ENCODE results near the gene SYCE1. TPM values are rescaled to one million over a fixed set of nuclear protein-coding genes. Genes with fewer than 3 reads are reported as not detected.
"Not testable (repeated sequence)": the region's sequence is repeated elsewhere in the genome, so short reads cannot be mapped to it uniquely, and the experiment has no call there.

The SYCE1 gene
- total RNA-seq, 1 donor from 2014 or later: 2.6 TPM

DNA sequence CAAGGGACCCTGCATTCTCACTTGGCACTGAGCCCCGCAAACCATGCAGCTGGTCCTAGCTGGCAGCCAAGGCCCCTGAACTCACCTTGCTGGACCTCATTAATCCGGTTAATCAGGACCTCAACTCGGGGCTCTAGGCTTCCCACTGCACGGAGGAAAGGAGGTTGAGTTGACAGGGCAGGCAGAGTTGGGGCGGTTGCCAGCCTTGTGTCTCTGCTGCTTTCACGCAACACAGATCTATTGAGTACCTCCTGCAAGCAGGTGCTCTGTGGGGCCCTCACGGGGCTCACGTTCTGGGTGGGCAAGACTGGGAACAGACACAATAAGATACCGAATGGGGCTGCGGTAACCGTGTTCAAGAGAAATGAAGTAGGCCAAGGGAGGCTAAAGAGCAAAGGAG, 6.2 kb downstream of the SYCE1 start:
- no peak for DNase-seq (ENCODE audit: low spot score)

DNA sequence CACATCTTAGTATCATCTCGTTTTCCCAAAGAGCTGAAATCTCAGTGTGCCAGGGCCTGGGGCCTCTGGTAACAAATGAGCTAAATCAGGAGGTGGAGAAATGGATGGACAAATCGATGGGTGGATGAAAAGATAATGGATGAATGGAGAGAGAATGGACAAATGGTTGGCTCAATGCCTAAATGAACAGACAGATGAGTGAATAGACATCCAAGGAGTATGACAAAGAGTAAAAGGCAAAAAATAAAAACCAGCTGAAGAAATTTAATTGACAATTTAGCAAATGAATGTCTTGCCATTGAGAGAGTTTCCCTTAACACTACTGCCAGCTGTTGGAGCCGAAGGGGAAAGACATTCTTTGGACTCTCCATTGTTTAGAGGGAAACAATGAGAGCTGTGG, 8.0 kb downstream of the SYCE1 start:
- no peak for DNase-seq (ENCODE audit: low spot score)

DNA sequence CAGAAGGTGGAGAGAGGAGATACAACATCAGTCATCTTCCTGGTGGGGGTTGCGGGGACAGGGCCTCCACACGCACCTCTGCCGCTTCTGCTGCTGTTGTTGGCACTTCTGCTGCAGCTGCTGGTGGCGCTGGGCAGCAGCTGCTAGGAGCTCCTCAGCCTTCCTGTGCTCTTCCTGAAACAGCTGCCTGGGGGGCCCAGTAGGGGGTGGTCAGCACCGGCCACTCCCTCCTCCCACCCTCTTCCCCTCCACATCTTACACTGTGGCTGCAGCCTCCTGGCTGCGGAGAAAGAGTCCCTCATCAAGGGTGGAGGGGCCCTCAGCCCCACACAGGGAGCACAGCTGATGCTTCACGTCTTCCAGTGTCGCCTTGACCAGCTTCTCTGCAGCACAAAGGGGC, 9.9 kb downstream of the SYCE1 start:
- no peak for DNase-seq (ENCODE audit: low spot score)

DNA sequence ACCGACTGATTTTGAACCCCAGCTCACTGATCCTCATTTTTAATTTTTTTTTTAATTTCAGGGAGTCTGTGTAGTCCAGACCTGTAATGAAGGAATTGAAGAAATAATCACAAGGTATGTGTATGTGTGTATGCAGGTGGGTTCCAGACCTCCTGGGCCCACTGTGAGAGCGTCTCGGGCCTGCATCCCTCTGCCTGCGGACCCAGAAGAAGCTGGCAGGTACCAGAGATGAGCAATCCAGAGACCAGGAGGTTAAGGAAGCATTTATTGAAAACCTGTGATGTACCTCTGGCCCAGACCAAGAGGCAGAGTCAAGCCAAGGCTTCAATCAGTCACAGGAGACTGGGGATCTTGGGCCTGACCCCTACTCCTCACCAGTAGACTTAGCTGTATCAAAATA, 10.8 kb downstream of the SYCE1 start:
- no peak for DNase-seq (ENCODE audit: low spot score)

DNA sequence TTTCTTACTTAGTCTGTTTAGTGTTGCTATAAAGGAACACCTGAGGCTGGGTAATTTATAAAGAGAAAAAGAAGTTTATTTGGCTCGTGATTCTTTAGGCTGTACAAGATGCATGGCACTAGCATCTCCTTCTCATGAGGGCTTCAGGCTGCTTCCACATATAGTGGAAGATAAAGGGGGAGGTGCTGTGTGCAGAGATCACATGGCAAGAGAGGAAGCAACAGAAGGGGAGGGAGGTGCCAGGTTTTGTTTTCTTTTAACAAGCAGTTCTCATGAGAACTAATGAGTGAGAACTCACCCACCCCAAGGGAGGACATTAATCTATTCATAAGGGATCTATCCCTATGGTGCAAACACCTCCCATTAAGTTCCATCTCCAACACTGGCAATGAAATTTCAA, 20.9 kb downstream of the SYCE1 start:
- no peak for DNase-seq (ENCODE audit: low spot score)

DNA sequence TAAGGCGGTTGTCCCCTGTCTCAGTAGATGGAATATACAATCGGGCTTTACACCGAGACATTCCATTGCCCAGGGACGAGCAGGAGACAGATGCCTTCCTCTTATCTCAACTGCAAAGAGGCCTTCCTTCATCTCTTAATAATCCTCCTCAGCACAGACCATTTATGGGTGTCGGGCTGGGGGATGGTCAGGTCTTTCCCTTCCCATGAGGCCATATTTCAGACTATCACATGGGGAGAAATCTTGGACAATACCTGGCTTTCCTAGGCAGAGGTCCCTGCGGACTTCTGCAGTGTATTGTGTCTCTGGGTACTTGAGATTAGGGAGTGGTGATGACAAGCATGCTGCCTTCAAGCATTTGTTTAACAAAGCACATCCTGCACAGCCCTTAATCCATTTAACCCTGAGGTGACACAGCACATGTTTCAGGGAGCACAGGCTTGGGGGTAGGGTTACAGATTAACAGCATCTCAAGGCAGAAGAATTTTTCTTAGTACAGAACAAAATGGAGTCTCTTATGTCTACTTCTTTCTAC, 23.9 kb downstream of the SYCE1 start:
- DNase-seq (ENCODE audit: low spot score): not testable (repeated sequence)

DNA sequence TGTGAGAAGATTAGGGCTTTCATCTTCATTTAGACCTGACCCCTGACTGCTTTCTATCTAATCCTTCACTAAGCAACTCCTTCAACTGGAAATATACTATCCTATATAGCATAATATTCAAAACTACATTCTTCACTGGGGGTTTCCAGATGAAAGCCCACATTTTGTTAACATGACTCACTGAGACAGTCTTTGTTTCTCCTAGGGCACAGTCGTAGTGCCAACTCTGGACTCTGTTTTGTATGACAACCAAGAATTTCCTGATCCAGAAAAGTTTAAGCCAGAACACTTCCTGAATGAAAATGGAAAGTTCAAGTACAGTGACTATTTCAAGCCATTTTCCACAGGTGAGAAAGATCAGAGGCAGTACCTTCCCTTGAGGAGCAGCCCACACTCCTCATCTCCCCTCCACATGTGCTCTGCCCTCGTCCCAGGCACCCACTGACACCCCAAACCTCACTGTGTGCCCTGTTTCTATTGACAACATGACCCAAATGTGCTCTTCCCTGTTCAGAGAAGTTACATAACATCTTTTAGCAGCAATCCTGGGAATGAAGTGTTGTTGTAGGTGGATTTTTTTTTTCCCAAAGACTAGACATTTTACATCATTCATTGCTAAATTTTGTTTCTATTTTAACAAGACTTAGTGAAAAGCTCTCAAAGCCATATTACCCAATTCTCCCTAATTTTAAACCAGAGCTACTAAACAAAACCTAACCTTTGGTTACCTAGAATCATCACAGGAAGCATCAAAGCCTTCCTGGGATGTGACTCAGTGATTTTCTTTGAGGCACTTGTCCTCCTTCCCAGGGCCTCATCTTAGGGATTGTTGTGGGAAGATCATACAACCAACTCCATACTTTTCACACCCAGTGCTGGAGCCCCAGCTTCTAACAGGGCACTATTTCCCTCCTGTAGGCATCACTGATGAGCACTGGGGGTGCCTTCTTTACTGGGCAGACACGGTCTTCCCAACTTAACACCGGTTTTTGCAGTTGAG, 27.5 kb downstream of the SYCE1 start:
- no peak for DNase-seq (ENCODE audit: low spot score)

DNA sequence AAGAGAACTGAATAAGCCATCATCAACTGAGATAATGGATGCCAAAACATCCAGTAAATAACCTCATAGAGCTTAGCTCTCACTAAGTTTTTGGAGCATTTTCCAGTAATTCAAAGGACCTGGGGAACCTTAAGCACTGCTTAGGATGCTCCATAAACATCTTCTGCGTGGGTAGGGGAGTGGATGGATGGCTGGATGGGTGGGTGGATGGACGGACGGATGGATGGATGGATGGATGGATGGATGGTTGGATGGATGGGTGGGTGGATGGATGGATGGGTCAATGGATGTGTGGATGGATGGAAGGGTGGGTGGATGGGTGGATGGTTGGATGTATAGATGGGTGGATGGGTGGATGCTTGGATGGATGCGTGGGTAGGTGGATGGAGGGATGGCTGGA, 29.2 kb downstream of the SYCE1 start:
- DNase-seq (ENCODE audit: low spot score): no peak

DNA sequence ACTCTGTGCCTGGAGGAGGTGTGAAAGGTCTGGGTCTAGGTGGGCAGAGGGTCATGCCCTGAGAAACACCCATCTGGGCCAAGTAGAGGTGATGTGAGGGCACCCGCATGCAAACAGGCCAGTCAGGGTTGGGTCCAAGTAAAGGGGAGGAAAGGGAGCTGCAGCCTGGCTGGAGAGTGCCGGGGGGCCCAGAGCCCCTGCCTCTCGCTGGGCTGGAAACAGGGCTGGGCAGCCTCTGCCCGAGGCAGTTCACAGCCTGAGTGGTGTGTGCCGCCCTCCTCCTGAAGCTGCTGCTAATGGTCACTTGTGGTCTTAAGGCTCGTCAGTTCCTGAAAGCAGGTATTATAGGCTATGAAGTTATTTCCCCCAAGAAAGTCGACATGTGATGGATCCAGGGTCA, 31.0 kb downstream of the SYCE1 start:
- DNase-seq (ENCODE audit: low spot score): no peak

DNA sequence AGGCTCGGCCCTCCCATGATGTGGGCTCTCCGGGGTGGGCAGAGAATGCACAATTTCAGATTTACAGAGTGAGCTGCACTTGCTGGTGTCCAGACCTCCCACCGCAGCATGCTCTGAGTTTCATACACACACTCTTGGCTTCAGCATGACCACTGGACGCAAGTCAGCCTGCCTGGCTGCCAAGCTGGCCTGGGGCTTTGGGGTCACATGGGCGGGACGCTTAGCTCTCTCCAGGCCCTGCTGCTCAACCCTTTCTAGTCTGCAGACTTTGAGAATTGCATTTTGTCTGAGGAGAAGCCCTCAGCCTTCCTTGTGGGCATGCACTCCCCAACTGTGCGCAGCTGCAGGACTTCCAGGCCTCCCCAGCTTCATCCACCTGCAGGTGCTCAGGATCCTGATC, 32.5 kb downstream of the SYCE1 start:
- no peak for DNase-seq (ENCODE audit: low spot score)

DNA sequence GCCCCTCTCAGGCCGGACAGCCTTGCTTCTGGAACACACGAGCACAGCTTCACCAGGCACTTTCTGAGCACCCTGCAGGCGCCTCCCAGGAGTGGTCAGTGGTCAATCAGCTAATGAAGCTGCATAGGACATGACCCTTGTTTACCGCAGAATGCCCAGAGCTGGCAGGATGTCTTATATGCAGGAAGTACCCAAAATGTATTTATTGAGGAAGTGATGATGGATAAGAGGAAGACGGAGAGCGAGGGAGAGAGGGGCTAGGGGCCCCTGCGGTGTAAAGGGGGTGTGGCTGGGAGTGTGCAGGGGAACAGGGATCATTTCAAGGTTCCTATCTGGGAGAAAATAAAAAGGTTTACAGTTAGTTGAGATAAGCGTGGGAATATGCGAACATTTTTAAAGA, 34.9 kb downstream of the SYCE1 start:
- DNase-seq (ENCODE audit: low spot score): no peak

DNA sequence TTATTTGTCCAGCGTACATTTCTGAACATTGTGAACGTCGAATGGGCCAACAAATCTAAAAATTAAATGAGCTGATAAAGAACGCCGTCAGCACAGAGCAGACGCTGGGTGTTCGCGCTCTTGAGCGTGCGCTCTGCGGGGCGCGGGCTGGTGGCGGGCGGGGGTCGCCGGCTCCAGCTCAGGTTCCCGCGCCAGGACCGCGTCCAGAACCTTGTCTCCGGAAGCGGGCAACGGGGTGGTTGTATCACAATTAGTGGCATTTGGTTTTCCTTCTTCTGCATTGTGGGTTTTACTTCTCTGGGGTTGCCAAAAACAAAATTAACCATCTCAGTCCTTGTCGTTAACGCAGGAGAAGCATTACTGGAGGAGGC, 35.8 kb downstream of the SYCE1 start:
- DNase-seq (ENCODE audit: low spot score): no peak

DNA sequence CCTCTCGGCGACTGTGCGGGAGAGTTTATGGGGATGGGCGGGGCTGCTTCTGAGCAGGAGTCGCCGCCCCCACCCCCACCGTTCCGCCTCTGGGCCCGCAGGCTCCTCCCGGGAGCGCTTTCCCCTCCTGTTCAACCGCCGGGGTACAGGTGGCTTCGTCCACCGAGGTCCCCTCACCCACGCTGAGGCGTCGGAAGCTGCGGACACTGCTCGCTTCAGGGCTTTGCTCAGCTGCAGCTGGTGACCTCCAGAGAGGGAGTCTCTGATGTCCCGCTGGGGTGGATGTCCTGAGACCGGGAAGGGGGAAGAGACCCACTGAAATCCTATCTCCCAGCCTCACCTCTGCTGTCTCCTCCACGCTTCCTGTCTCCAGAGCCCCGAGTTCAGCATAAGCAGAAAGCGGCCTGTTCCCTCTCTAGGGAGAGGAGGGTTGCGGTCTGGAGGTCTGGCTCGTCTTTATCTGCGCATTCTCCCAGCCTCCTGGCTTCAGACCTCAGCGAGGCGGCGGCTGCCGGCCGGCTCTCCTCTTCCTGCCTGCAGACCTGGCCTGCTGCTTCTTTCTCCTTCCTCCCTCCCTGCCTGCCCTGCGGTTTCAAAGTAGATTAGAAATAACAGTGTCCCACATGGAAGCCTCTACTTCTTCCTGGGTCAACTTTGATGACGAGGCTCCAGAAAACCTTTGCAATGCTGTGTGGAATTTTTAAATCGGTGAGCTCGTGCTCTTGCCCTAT, 36.4 kb downstream of the SYCE1 start:
- no peak for DNase-seq (ENCODE audit: low spot score)

DNA sequence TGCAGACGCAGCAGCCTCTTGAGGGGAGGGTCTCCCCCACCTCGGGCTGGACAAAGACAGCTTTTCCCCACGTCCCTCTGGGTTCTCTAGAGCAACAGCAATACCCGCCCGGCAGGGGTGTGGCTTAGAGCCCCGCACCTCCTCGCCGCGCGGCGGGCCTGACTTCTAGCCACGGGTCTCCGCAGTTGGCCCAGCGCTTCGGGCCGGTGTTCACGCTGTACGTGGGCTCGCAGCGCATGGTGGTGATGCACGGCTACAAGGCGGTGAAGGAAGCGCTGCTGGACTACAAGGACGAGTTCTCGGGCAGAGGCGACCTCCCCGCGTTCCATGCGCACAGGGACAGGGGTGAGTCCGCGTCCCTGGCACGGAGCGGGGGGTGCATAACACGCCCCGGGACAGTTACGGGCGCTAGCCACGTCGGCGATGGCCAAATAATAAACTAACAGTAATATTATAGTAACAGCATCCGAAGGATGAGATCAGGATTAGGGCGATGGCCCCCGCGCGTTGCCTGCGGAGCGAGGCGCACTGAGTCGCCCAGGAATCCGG, 37.0 kb downstream of the SYCE1 start:
- DNase-seq (ENCODE audit: low spot score): no peak

DNA sequence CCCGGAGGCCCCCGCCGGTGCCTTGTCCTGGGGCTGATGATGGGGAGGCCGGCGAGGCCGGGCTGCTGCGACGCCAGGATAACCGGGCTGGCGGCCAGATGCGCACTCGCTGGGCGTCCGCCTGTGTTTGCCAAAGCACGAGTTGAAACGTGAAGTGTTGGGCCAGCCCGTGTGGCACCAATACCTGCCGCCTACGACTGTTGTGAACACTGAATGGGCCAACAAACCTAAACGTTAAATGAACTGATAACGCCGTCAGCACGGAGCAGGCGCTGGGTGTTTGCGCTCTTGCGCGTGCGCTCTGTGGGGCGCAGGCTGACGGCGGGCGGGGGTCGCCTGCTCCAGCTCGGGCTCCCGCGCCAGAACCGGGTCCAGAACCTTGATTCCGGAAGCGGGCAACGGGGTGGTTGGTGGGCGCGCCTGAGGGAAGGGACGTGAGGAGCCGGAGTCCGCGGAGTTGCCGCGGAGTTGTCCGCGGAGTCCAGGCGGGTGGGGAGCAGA, 37.6 kb downstream of the SYCE1 start:
- DNase-seq (ENCODE audit: low spot score): no peak

DNA sequence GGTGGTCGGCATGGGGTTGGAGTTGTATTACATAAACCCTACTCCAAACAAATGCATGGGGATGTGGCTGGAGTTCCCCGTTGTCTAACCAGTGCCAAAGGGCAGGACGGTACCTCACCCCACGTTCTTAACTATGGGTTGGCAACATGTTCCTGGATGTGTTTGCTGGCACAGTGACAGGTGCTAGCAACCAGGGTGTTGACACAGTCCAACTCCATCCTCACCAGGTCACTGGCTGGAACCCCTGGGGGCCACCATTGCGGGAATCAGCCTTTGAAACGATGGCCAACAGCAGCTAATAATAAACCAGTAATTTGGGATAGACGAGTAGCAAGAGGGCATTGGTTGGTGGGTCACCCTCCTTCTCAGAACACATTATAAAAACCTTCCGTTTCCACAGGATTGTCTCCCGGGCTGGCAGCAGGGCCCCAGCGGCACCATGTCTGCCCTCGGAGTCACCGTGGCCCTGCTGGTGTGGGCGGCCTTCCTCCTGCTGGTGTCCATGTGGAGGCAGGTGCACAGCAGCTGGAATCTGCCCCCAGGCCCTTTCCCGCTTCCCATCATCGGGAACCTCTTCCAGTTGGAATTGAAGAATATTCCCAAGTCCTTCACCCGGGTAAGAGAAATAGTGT, 38.3 kb downstream of the SYCE1 start, which contains the start of gene CYP2E1:
TSS of gene CYP2E1 (plus strand) at position 407 of the 632 bp plus-strand sequence. CDS start at position 440, 33 bp downstream.
- no peak for DNase-seq (ENCODE audit: low spot score)

DNA sequence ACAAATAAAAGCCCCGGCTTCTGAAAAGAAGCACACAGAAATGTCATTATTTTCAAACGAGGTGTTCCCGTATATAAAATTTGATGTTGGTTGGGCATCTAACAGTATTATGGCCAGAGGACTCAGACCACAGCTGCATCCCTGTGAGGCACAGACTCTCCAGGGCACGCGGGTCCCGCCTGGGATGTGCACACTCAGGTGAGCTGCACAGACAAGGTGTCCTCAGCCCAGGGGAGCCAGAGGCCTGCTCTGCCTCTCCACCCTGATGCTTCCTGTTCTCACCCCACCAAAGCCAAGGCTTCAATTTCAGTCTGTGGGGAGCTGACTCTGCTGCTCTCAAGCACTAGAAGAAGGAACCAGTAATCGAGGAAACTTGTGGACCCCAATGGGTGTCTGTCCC, 39.9 kb downstream of the SYCE1 start:
- no peak for DNase-seq (ENCODE audit: low spot score)

DNA sequence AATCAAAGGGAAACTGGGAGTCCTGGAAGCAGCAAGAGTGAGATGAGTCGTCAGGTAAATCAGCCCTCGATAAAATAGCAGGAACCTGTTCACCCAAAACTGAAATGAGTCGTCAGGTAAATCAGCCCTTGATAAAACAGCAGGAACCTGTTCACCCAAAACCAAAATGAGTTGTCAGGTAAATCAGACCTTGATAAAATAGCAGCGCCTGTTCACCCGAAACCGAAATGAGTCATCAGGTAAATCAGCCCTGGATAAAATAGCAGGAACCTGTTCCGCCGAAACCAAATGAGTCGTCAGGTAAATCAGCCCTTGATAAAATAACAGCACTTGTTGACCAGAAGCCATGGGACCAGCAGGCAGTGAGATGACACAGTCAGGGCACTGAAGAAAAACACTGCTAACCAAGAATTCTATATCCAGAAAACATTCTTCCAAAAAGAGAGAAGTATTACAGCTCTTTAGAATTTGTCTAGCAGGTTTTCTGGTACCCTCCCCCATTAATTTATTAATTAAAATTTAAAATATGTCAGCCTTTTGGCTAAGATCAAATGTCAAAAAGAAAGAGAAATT, 41.7 kb downstream of the SYCE1 start:
- DNase-seq (ENCODE audit: low spot score): no peak

DNA sequence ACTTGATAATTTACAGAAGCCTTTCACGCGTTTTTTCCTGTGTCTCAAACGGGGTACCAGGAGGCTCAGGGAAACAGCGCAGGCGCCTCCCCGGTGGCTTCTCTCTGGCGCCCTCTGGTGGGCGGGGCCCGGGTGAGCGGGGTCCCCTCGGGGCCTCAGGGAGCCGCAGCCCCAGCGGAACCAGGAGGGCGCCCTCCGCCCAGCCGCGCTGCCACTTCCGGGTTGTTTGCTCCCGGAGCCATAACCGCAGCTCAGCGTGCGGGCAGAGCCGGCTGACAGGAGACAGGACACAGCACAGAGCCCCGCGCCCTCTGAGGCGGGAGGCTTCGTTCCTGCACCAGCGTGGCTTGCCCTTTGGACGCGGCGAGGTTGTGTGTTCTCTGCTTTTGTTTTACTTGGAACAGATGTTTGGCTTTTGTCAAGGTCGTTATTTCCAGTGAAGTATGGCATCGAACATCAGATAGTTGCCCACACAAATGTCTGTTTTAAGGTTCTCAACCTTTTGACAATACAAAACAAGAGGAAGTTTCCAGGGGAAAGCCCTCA, 45.1 kb downstream of the SYCE1 start:
- peak; percentile 2 for DNase-seq (ENCODE audit: low spot score)

DNA sequence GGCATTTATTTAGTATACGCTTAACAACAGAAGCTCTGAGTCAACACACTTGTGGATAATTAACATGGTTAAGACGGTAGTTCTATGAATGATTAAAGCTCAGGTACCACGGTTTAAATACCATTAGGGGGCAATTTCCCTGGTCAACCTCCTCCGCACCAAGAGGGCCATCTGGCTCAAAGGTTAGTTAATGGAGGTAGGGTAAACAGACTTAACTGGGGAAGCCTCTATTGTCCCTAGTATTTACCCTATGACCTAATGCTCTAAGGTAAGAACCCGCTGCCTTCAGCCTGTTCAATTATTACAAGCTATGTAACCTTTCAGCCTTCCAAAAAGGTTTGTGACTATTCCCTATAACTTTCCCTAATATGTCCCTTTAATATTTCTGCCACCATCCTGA, 46.9 kb downstream of the SYCE1 start:
- DNase-seq (ENCODE audit: low spot score): not testable (repeated sequence)

DNA sequence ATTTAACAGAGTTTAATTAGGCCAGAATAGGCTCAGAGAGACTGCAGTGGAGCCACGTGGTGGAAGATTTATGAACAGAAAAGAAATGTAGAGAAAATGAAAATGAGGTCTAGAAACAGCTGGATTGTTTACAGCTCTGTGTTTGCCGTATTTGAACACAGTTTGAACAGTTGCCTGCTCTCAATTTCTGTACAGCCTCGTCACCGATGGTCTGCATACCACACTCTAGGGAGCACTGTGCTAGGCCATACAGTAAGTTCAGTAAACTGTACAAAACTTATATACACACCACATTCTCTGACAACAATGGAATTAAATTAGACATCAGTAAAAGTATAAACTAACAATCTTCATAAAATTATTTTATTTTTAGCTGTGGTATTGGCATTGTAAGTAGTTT, 49.3 kb downstream of the SYCE1 start:
- DNase-seq (ENCODE audit: low spot score): no peak

Data from umbilical cord (tissue), 2 donors.